H4 (cell line): ENCODE data around the gene ADCY9. TPM values are rescaled to one million over a fixed set of nuclear protein-coding genes. Genes with fewer than 3 reads are reported as not detected.
A peak's percentile ranks its signal among the peaks of the same experiment; 100 is the strongest.

Source experiments
- DNase-seq: peaks from one replicate; pipeline ENCODE4 v3.0.0-alpha.2; 2015; ENCODE audit warnings: low spot score
- total RNA-seq: library from RNA; depleted of rRNA; stranded (reverse); fragments of >200 nt; shearing (Covaris generic); gene quantifications from 2 replicates; pipeline ENCODE4 v1.2.3, GENCODE V29; 2014

The ADCY9 gene
- total RNA-seq, 1 experiment from 2014 or later: 5.1 TPM

DNA sequence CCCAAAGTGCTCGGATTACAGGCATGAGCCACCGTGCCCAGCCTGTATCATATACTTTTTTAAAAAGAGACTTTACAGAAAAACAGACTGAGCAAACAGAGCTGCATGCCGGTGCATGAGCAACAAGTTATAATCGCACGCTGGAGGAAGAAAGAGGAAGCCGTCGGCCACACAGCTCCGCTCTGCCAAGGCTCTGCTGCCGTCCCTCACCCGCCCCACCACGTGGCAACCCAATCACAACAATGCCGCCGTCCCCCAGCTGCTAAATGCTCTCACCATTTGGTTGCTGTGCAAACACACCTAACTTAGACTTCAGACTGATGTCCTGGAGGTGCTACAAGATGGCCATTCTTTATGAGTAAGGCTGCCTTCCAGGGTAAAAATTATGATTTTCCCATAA lies 83.5 kb downstream of the ADCY9 start:
- DNase-seq: no peak

DNA sequence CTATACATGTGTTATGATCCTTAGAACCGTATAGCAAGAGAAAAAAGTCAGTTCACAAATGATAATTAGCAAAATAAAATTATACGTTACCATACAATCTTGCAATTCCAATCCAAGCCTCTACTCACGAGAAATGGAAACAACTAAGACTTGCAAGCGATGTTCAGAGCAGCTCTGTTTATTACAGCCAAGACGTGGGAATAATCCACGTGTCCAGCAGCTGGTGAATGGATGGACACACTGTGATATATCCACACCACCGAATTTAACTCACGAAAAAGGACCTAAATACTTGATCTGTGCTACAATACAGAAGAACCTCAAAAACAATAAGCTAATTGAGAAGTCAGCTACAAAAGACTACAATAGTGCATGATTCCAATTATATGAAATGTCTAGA lies 88.1 kb downstream of the ADCY9 start:
- no peak for DNase-seq

GRCh38 chr16:4026854-4027253 lies 89.4 kb downstream of the ADCY9 start:
- DNase-seq: no peak

GRCh38 chr16:4025428-4025827 lies 90.8 kb downstream of the ADCY9 start:
- DNase-seq: no peak

- no peak for DNase-seq
These were observed 94.3 kb downstream of the ADCY9 start for GRCh38 chr16:4021916-4022315.

GRCh38 chr16:4021070-4021779 lies 95.0 kb downstream of the ADCY9 start:
- no peak for DNase-seq

- peak; percentile 58 for DNase-seq
These were observed 96.9 kb downstream of the ADCY9 start for GRCh38 chr16:4019371-4019791.

- no peak for DNase-seq
These were observed 97.9 kb downstream of the ADCY9 start for GRCh38 chr16:4018391-4018790.

GRCh38 chr16:4017807-4018206 lies 98.4 kb downstream of the ADCY9 start:
- DNase-seq: no peak

- peak; percentile 17 for DNase-seq
These were observed 99.6 kb downstream of the ADCY9 start for GRCh38 chr16:4016658-4017057.

- DNase-seq: no peak
These were observed 100.3 kb downstream of the ADCY9 start for GRCh38 chr16:4016005-4016352.

DNA sequence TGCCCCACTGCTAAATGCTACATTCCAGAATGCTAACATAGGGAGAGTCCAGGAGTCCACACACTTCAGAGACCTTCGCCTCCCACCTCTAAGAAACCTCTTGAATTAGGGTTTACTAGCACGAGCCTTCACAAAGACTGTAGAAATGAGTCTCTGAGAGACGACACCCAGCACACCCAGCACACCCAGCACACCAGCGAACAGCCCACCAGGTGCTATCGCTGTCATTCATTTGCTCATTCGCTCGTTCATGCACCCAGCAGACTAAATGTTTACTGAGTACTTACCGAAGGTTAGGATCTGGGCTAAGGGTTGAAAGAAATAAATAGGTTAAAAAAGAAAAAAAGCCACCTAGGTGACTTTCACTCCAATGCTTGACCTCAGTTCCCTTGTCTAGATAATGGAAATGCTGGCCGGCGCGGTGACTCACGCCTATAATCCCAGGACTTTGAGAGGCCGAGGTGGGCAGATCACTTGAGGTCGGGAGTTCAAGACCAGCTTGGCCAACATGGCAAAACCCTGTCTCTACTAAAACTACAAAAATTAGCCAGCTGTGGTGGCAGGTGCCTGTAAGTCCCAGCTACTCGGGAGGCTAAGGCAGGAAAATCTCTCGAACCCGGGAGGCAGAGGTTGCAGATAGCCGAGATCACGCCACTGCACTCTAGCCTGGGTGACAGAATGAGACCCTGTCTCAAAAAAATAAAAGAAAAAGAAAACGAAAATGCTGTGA lies 100.8 kb downstream of the ADCY9 start:
- DNase-seq: no peak

GRCh38 chr16:4011940-4012629 lies 104.2 kb downstream of the ADCY9 start:
- no peak for DNase-seq

DNA sequence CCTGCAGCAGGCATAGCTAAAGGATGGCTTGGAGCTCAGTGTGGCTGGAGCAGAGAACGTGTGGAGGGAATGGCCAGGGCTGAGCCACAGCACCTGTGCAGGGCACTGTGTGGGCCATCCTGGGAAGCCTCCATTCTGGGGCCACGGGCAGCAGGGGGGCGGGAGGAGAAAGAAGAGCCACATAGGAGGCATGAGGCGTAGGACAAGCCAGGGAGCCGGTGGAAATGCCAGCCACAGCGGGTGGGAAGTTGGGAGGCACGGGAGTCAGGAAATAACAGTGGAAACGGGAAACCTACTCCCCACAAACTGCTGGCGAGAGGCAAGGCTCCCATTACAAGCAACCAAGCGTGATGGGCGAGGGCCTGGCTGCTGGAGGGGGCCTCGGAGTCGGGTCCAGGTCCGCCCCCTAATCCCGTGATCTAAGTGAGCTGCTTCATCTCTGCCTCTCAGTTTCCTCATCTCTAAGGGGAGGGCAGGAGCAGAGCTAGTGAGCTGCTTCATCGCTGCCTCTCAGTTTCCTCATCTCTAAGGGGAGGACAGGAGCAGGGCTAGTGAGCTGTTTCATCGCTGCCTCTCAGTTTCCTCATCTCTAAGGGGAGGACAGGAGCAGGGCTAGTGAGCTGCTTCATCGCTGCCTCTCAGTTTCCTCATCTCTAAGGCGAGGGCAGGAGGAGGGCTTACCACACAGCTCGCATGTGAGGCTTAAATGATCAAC lies 104.9 kb downstream of the ADCY9 start:
- DNase-seq: no peak

- no peak for DNase-seq
These were observed 105.8 kb downstream of the ADCY9 start for GRCh38 chr16:4010225-4011158.

GRCh38 chr16:4009177-4009576 lies 107.1 kb downstream of the ADCY9 start:
- no peak for DNase-seq

DNA sequence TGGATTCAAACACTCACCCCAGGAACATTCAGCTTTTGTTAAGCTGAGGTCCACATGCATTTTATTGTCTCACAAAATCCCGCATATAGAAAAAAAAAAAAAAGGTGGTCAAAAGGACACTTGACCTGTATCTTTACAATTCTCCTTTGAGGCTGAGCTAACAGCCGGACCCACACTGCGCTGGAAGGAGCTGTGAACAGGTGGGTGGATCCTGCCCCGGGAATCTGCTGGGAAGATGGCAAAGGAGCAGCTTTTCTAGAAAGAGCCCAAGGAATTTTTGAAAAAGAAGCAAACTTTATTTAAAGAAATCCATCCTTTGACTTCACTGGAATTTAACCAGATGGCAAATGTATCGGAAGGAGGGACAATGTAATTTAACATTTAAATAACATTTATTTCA lies 108.1 kb downstream of the ADCY9 start:
- no peak for DNase-seq

DNA sequence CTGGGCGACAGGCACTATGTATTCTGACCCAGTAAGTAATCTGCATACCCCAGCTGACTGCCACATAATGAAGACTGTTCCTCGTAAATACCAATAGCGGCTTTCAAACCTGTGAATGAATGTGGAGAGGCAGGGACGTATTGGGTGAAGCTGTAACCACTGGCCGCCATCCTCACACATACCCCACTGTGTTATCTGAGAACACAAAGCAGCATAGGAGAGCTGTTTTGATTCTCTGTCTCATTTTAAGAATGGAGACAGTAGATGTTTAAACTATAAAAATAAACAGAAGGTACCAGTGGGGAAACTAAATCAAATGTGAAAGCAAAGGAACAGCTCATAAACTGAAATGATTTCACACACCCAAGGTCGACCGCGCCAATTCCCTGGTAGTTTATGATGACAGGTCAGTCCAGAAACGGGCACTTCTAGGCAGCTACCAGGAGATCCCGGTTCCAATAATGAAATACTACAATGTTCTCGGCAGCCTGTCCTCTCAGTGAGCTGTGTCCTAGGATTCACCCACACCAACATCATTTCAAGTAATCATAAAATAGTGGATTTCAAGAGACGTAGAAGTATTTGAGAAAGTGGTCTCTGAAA lies 109.7 kb downstream of the ADCY9 start:
- no peak for DNase-seq

DNA sequence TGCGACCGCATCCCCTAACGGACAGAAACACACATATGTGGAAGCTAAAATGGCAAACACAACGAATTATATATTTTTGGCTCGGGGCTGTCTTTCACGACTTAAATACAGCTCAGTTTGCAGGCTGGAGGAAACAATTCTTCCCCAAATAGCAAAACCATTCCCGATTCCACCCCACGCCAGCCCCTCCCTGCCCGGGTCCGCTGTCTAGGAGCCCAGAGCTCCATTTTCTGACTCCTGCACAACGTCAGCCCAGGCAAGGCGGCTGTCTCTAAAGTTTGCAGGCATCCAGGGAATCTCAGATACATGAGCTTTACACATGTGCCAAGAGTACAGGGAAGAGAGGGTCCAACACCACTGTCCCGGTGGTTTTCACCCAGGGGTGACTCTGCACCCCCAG lies 110.5 kb downstream of the ADCY9 start:
- no peak for DNase-seq

DNA sequence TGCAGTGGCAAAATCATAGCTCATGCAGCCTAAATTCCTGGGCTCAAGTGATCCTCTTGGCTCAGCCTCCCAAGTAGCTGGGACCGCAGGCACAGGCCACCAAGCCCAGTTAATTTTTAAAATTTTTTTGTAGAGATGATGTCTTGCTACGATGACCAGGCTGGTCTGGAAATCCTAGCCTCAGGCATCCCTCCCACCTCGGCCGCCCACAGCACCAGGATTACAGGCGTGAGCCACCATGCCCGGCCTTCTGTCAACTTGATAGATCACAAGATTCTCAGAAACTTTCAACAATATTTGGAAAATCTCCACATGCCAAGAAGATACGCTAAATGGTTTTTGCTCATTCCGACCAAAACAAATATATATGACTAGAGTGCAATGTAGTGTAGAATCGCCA lies 111.0 kb downstream of the ADCY9 start:
- DNase-seq: no peak

DNA sequence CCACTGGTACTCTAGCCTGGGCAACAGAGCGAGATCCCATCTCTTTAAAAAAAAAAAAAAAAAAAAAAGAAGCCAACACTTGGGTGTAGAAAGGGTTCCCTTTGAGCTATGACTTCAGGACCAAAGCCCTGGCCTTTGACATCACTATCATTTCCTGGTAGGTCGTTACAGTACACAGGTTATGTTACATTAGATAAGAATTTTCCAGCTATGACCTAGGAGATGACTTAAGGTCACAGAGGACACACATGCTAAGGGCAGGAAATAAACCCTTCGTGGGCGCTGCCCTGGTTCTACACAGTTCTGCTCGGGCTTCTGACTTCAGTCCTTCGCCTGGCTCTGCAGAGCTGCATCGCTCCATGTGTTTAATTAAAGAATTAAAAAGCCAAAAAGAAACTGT lies 112.0 kb downstream of the ADCY9 start:
- no peak for DNase-seq
